Measurements from ENCODE around the gene SCNN1B.
A peak's percentile ranks its signal among the peaks of the same experiment; 100 is the strongest.
"Not testable (repeated sequence)": the region's sequence is repeated elsewhere in the genome, so short reads cannot be mapped to it uniquely, and the experiment has no call there.

Gene SCNN1B

GRCh38 chr16:23302045-23302956 lies at the start of gene SCNN1B:
SCNN1B (plus strand) TSS chr16:23302302; CDS start chr16:23348600, 46,298 bp downstream.
- DNase-seq = peak; percentile 13

- DNase-seq = peak; percentile 19
Measured at GRCh38 chr16:23252310-23252709, 49.8 kb upstream of the SCNN1B start.

- not testable (repeated sequence) for DNase-seq
Measured at GRCh38 chr16:23253650-23254049, 48.5 kb upstream of the SCNN1B start.

GRCh38 chr16:23254338-23254737 lies 47.8 kb upstream of the SCNN1B start:
- DNase-seq = peak; percentile 6

- DNase-seq = no peak
Measured at GRCh38 chr16:23255000-23255399, 47.1 kb upstream of the SCNN1B start.

- DNase-seq = no peak
Measured at GRCh38 chr16:23256440-23256839, 45.7 kb upstream of the SCNN1B start.

- no peak for DNase-seq
Measured at GRCh38 chr16:23257682-23258081, 44.4 kb upstream of the SCNN1B start.

- no peak for DNase-seq
Measured at GRCh38 chr16:23258919-23259237, 43.2 kb upstream of the SCNN1B start.

GRCh38 chr16:23267647-23268046 lies 34.5 kb upstream of the SCNN1B start:
- DNase-seq = no peak

GRCh38 chr16:23268561-23268960 lies 33.5 kb upstream of the SCNN1B start:
- DNase-seq = no peak

- no peak for DNase-seq
Measured at GRCh38 chr16:23269248-23269953, 32.7 kb upstream of the SCNN1B start.

- no peak for DNase-seq
Measured at GRCh38 chr16:23270654-23271053, 31.4 kb upstream of the SCNN1B start.

GRCh38 chr16:23274968-23275367 lies 27.1 kb upstream of the SCNN1B start:
- DNase-seq = no peak

GRCh38 chr16:23276821-23277220 lies 25.3 kb upstream of the SCNN1B start:
- no peak for DNase-seq

- no peak for DNase-seq
Measured at GRCh38 chr16:23278031-23278430, 24.1 kb upstream of the SCNN1B start.

- no peak for DNase-seq
Measured at GRCh38 chr16:23279721-23280153, 22.4 kb upstream of the SCNN1B start.

GRCh38 chr16:23280483-23280967 lies 21.6 kb upstream of the SCNN1B start:
- no peak for DNase-seq

- no peak for DNase-seq
Measured at GRCh38 chr16:23282568-23282967, 19.5 kb upstream of the SCNN1B start.

GRCh38 chr16:23283571-23283970 lies 18.5 kb upstream of the SCNN1B start:
- DNase-seq = no peak

- no peak for DNase-seq
Measured at GRCh38 chr16:23284584-23284983, 17.5 kb upstream of the SCNN1B start.

GRCh38 chr16:23286131-23286532 lies 16.0 kb upstream of the SCNN1B start:
- no peak for DNase-seq

GRCh38 chr16:23288209-23288608 lies 13.9 kb upstream of the SCNN1B start:
- no peak for DNase-seq

GRCh38 chr16:23288726-23289512 lies 13.2 kb upstream of the SCNN1B start:
- DNase-seq = no peak
